ENCODE measurements around the gene TM2D3.
"Not testable (repeated sequence)": the region's sequence is repeated elsewhere in the genome, so short reads cannot be mapped to it uniquely, and the experiment has no call there.

TM2D3 gene

GRCh38 chr15:101635944-101636727 lies 16.0 kb downstream of the TM2D3 start:
- no peak overlapping the region for H3K27ac Mint-ChIP-seq (ENCODE audit: low read depth)
- H3K4me3 Mint-ChIP-seq, result no peak overlapping the region

DNA sequence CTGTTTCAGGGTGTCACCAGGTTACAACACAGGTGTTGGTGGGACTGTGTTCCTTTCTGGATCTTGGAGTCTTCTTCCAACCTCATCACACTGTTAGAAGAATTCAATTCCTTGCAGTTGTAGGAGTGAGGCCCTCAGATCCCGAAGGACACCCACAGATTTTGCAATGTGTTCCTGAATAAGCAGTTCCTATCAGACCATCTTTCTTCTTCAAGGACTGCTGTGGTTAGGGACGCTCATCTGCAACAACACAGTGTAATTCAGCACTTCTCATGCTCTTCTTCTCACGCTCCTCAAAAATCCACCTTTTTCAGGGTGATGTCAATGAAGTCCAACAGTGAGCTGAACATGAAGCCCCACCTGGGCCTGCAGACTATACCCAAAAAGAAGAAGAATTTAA lies 18.8 kb downstream of the TM2D3 start:
- Mint-ChIP-seq H3K36me3 (ENCODE audit: insufficient read depth) (peaks cover 8% of the 10 kb centered on the region), H3K9me3 (no peaks in the 10 kb centered on the region), H3K4me1 (no peaks in the 10 kb centered on the region), H3K4me3 (no peak overlapping the region), H3K27ac (ENCODE audit: low read depth) (no peak overlapping the region), H3K27me3 (no peaks in the 10 kb centered on the region)
- ATAC-seq (replicated peaks; ENCODE audit: extremely low read depth, poor library complexity, severe bottlenecking) (no peak), DNase-seq (ENCODE audit: low spot score in 2 of 2) (no peak)

More at GRCh38 chr15:101635944-101636727, 16.0 kb downstream of the TM2D3 start:
- no peaks in the 10 kb centered on the region for H3K27me3 Mint-ChIP-seq
- H3K9me3 Mint-ChIP-seq, result no peaks in the 10 kb centered on the region
- peaks cover 5% of the 10 kb centered on the region for H3K4me1 Mint-ChIP-seq
- ATAC-seq (replicated peaks; ENCODE audit: extremely low read depth, poor library complexity, severe bottlenecking) (no peak), DNase-seq (ENCODE audit: low spot score in 2 of 2) (no peak)
- H3K36me3 Mint-ChIP-seq (ENCODE audit: insufficient read depth), result peaks cover 21% of the 10 kb centered on the region

DNA sequence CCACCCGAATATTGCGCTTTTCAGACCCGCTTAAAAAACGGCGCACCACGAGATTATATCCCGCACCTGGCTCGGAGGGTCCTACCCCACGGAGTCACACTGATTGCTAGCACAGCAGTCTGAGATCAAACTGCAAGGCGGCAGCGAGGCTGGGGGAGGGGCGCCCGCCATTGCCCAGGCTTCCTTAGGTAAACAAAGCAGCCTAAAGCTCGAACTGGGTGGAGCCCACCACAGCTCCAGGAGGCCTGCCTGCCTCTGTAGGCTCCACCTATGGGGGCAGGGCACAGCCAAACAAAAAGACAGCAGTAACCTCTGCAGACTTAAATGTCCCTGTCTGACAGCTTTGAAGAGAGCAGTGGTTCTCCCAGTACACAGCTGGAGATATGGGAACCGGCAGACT lies 25.5 kb downstream of the TM2D3 start:
- H3K27me3 Mint-ChIP-seq; DNase-seq (ENCODE audit: low spot score in 2 of 2); H3K9me3 Mint-ChIP-seq; H3K36me3 Mint-ChIP-seq (ENCODE audit: insufficient read depth); ATAC-seq (replicated peaks; ENCODE audit: extremely low read depth, poor library complexity, severe bottlenecking); H3K4me3 Mint-ChIP-seq; H3K27ac Mint-ChIP-seq (ENCODE audit: low read depth): not testable (repeated sequence)
- H3K4me1 Mint-ChIP-seq, result peaks cover 37% of the 10 kb centered on the region

GRCh38 chr15:101625980-101626379 lies 26.2 kb downstream of the TM2D3 start:
- Mint-ChIP-seq H3K4me1 (peaks cover 37% of the 10 kb centered on the region), H3K27ac (ENCODE audit: low read depth) (peak overlapping the region; percentile 25), H3K9me3 (no peaks in the 10 kb centered on the region), H3K4me3 (no peak overlapping the region), H3K36me3 (ENCODE audit: insufficient read depth) (peaks cover 2% of the 10 kb centered on the region), H3K27me3 (no peaks in the 10 kb centered on the region)
- DNase-seq (ENCODE audit: low spot score in 2 of 2) (no peak), ATAC-seq (replicated peaks; ENCODE audit: extremely low read depth, poor library complexity, severe bottlenecking) (no peak)

DNA sequence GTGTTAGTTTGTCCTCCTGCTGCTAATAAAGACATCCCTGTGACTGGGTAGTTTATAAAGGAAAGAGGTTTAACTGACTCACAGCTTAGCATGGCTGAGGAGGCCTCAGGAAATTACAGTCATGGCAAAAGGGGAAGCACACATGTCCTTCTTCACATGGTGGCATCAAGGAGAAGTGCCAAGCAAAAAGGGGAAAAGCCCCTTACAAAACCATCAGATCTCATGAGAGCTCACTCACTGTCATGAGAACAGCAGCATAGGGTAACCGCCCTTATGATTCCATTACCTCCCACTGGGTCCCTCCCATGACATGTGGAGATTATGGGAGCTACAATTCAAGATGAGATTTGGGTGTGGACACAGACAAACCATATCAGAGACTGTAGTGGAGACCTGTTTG lies 27.0 kb downstream of the TM2D3 start:
- peaks cover 2% of the 10 kb centered on the region for H3K36me3 Mint-ChIP-seq (ENCODE audit: insufficient read depth)

DNA sequence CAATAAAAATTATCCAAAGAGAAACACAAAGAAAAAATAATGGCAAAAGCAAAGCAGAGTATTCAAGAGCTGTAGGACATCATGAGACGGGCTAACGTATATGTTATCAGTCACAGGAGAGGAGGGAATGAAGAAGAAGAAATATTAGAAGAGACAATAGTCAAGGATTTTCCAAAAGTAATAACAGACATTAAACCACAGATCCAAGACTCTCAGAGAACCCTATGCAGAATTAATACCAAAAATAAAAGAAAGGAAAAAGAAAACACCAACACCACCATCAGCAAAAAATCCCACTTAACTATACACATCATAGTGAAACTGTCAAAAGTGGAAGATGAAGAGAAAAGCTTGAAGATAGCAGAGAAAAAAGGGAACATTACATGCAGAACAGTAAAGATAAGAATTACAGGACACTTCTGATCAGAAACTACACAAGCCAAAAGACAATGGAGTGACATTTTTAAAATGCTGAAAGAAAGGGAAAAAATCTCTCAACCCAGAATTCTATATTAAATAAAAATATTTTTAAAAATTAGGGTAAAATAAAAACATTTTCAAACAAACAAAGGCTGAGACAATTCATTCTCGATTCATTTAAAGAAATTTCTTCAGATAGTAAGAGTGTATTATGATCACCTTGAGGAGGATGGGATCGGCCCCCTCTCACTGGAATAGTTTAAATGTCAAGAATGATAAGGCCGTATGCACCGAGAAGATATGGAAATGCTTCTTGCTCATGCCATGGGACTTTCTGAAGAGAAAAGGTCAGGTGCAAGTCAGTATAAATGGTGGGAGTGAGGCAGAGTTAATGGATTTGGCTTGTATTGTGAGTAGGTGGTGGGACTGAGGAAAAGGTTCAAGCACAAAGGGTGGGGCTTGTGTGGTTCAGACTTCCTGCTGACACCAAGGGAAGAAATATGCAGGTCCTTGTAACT lies 28.5 kb downstream of the TM2D3 start:
- no peaks in the 10 kb centered on the region for H3K9me3 Mint-ChIP-seq
- no peak overlapping the region for H3K4me3 Mint-ChIP-seq
- ATAC-seq (replicated peaks; ENCODE audit: extremely low read depth, poor library complexity, severe bottlenecking), result no peak
- H3K4me1 Mint-ChIP-seq, result peaks cover 37% of the 10 kb centered on the region
- peaks cover 4% of the 10 kb centered on the region for H3K36me3 Mint-ChIP-seq (ENCODE audit: insufficient read depth)
- no peaks in the 10 kb centered on the region for H3K27me3 Mint-ChIP-seq
- DNase-seq (ENCODE audit: low spot score in 2 of 2), result no peak
- no peak overlapping the region for H3K27ac Mint-ChIP-seq (ENCODE audit: low read depth)

More for the DNA sequence above, 27.0 kb downstream of the TM2D3 start:
- no peaks in the 10 kb centered on the region for H3K9me3 Mint-ChIP-seq
- ATAC-seq (replicated peaks; ENCODE audit: extremely low read depth, poor library complexity, severe bottlenecking) (no peak), DNase-seq (ENCODE audit: low spot score in 2 of 2) (no peak)
- H3K4me3 Mint-ChIP-seq, result no peak overlapping the region
- H3K27ac Mint-ChIP-seq (ENCODE audit: low read depth), result peak overlapping the region; percentile 25
- H3K27me3 Mint-ChIP-seq, result no peaks in the 10 kb centered on the region
- H3K4me1 Mint-ChIP-seq, result peaks cover 37% of the 10 kb centered on the region

GRCh38 chr15:101621961-101622360 lies 30.2 kb downstream of the TM2D3 start:
- ATAC-seq (replicated peaks; ENCODE audit: extremely low read depth, poor library complexity, severe bottlenecking), result no peak
- H3K4me3 Mint-ChIP-seq, result no peak overlapping the region
- peaks cover 6% of the 10 kb centered on the region for H3K36me3 Mint-ChIP-seq (ENCODE audit: insufficient read depth)

GRCh38 chr15:101620671-101621070 lies 31.5 kb downstream of the TM2D3 start:
- Mint-ChIP-seq H3K27me3 (no peaks in the 10 kb centered on the region), H3K4me1 (peaks cover 30% of the 10 kb centered on the region), H3K4me3 (no peak overlapping the region), H3K27ac (ENCODE audit: low read depth) (no peak overlapping the region), H3K9me3 (no peaks in the 10 kb centered on the region), H3K36me3 (ENCODE audit: insufficient read depth) (peaks cover 6% of the 10 kb centered on the region)
- DNase-seq (ENCODE audit: low spot score in 2 of 2) (no peak), ATAC-seq (replicated peaks; ENCODE audit: extremely low read depth, poor library complexity, severe bottlenecking) (no peak)

More at GRCh38 chr15:101621961-101622360, 30.2 kb downstream of the TM2D3 start:
- Mint-ChIP-seq H3K27ac (ENCODE audit: low read depth) (no peak overlapping the region), H3K4me1 (peaks cover 37% of the 10 kb centered on the region), H3K9me3 (no peaks in the 10 kb centered on the region), H3K27me3 (no peaks in the 10 kb centered on the region)
- DNase-seq (ENCODE audit: low spot score in 2 of 2), result no peak

GRCh38 chr15:101619615-101619865 lies 32.6 kb downstream of the TM2D3 start:
- DNase-seq (ENCODE audit: low spot score in 2 of 2) (no peak), ATAC-seq (replicated peaks; ENCODE audit: extremely low read depth, poor library complexity, severe bottlenecking) (no peak)
- Mint-ChIP-seq H3K36me3 (ENCODE audit: insufficient read depth) (peaks cover 6% of the 10 kb centered on the region), H3K27me3 (no peaks in the 10 kb centered on the region), H3K27ac (ENCODE audit: low read depth) (no peak overlapping the region), H3K9me3 (no peaks in the 10 kb centered on the region), H3K4me3 (no peak overlapping the region), H3K4me1 (peaks cover 25% of the 10 kb centered on the region)

GRCh38 chr15:101618851-101619614 lies 33.1 kb downstream of the TM2D3 start:
- Mint-ChIP-seq H3K36me3 (ENCODE audit: insufficient read depth) (peaks cover 6% of the 10 kb centered on the region), H3K4me1 (peaks cover 20% of the 10 kb centered on the region), H3K9me3 (no peaks in the 10 kb centered on the region), H3K4me3 (no peak overlapping the region), H3K27me3 (no peaks in the 10 kb centered on the region), H3K27ac (ENCODE audit: low read depth) (no peak overlapping the region)
- ATAC-seq (replicated peaks; ENCODE audit: extremely low read depth, poor library complexity, severe bottlenecking) (no peak), DNase-seq (ENCODE audit: low spot score in 2 of 2) (no peak)

GRCh38 chr15:101618076-101618475 lies 34.1 kb downstream of the TM2D3 start:
- H3K9me3 Mint-ChIP-seq, result no peaks in the 10 kb centered on the region
- H3K36me3 Mint-ChIP-seq (ENCODE audit: insufficient read depth), result peaks cover 5% of the 10 kb centered on the region
- no peak overlapping the region for H3K27ac Mint-ChIP-seq (ENCODE audit: low read depth)
- DNase-seq (ENCODE audit: low spot score in 2 of 2) (no peak), ATAC-seq (replicated peaks; ENCODE audit: extremely low read depth, poor library complexity, severe bottlenecking) (no peak)
- peaks cover 10% of the 10 kb centered on the region for H3K4me1 Mint-ChIP-seq
- H3K4me3 Mint-ChIP-seq, result no peak overlapping the region
- H3K27me3 Mint-ChIP-seq, result no peaks in the 10 kb centered on the region

- Mint-ChIP-seq H3K4me1 (peaks cover 7% of the 10 kb centered on the region), H3K36me3 (ENCODE audit: insufficient read depth) (peaks cover 4% of the 10 kb centered on the region), H3K4me3 (no peak overlapping the region), H3K9me3 (no peaks in the 10 kb centered on the region), H3K27me3 (no peaks in the 10 kb centered on the region), H3K27ac (ENCODE audit: low read depth) (no peak overlapping the region)
- ATAC-seq (replicated peaks; ENCODE audit: extremely low read depth, poor library complexity, severe bottlenecking), result no peak
- DNase-seq (ENCODE audit: low spot score in 2 of 2), result no peak
Measured at GRCh38 chr15:101617390-101617965, 34.7 kb downstream of the TM2D3 start.

Data from central memory CD8-positive, alpha-beta T cell (primary cell).